Measurements from ENCODE around the gene SPRED2. TPM values are rescaled to one million over a fixed set of nuclear protein-coding genes. Genes with fewer than 3 reads are reported as not detected.

SPRED2 gene
- total and polyA plus RNA-seq, 4 donors, result 10.6 to 38.7 (median 23.8) TPM

DNA sequence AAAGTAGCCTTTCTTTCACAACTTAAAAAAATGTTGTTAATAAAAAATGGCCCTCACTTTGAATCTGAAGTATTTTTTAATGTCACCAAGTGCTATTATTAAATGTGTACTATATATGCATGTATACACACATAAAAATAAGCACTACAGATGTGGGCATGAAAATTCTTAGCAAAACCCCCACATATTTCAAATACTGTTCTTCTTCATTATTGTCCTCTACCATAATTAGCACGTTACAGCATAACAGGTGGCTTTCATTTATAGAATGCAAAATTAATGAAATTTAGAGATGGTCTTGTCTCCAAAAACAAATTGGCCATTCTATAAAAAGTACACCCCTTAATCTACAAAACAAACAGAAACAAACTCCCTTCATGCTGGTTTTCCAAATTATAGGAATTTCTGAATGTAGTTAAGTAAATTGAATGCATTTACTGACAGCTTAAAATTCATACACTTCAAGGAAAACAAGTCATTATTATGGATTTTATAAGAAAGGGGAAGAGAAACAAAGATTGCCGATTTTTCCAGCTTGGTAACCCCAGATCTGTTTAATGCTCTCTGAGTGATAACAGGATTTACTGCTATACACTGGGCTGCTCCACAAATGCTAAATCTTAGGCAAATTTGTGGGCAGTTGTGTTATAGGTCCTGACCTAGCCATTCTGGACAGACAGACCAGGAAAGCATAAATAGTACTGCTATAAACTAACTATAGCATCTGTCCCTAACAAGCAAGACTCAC lies 67.2 kb downstream of the SPRED2 start:
- no peak for DNase-seq (ENCODE audit: low read depth in 4 of 6, low spot score in 6 of 6)
- H3K36me3 ChIP-seq (ENCODE audit: control insufficient read depth, insufficient read depth, low read length), result no peaks in the 10 kb centered on the region
- no peak overlapping the region for H3K27ac ChIP-seq (ENCODE audit: low read depth, low read length)
- H3K4me1 ChIP-seq (ENCODE audit: control insufficient read depth, insufficient read depth, low read length), result peaks cover 4% of the 10 kb centered on the region
- no peak overlapping the region for H3K4me3 ChIP-seq (ENCODE audit: low read depth, low read length)
- WGBS (ENCODE audit: insufficient coverage), result 60% methylated on average over 1 of the region's 2 CpGs
- no peaks in the 10 kb centered on the region for H3K27me3 ChIP-seq (ENCODE audit: control insufficient read depth, insufficient read depth, low read length)
- H3K9me3 ChIP-seq (ENCODE audit: control insufficient read depth, insufficient read depth, low read length), result no peaks in the 10 kb centered on the region

DNA sequence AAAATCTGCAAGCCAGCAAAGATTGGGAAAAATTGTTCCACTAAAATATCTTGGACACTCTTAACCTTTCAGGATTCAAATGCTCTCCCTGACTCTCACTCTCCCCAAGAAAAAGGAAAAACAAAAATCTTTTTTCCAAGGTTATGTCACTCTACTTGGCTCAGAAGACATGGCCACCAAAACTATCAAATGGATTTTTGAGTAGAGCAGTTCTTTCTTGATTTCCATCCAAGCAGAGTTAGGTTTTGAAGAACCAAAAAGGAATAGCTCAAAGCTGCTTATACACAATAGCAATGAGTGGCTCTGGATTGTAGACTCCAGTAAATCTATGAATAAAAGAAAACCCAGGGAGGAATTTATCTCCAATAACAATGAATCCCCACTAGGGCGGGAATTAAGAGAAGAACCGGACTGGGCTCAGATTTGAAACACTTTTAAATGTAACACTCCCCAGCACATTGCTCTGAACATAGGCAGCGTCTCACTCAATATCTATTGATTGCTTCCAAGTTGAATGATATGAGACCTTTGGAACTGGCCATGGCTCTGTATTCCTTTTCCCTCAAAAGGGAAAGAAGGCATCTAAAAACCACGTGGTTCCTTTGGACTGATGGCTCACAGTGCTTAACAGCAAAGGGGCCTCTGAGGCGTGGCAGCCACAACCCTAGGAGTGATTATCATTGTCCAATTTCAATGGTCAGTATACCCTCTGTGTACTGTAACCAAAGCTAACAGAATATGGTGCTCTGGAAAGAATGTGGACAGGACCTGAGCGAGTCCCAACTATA lies 68.3 kb downstream of the SPRED2 start:
- WGBS (ENCODE audit: insufficient coverage), result 67% methylated on average over 3 of the region's 6 CpGs
- Histone ChIP-seq H3K4me1 (ENCODE audit: control insufficient read depth, insufficient read depth, low read length) (peaks cover 4% of the 10 kb centered on the region), H3K9me3 (ENCODE audit: control insufficient read depth, insufficient read depth, low read length) (no peaks in the 10 kb centered on the region), H3K4me3 (ENCODE audit: low read depth, low read length) (no peak overlapping the region), H3K36me3 (ENCODE audit: control insufficient read depth, insufficient read depth, low read length) (no peaks in the 10 kb centered on the region), H3K27ac (ENCODE audit: low read depth, low read length) (no peak overlapping the region), H3K27me3 (ENCODE audit: control insufficient read depth, insufficient read depth, low read length) (no peaks in the 10 kb centered on the region)
- no peak for DNase-seq (ENCODE audit: low read depth in 4 of 6, low spot score in 6 of 6)

DNA sequence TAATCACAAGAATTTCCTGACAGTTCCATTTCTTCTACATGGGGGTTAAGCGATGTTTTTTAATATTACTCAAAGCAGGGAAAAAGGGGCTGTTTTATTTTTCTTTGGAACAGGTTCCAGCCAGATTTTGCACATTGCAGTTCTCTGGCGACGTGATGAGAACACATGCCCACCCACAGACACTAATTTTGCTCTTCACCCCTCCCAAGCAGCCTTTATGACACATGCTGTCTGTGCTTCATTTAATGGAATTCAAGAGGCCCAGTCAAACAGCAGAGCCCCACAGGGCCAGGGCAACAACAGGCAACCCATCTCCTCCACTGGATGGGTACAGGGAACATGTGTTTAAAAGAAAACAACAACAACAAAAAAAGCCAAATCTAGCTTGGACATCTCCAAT lies 70.8 kb downstream of the SPRED2 start:
- DNase-seq (ENCODE audit: low read depth in 4 of 6, low spot score in 6 of 6), result peak in 1 of 6 donors; percentile 33

DNA sequence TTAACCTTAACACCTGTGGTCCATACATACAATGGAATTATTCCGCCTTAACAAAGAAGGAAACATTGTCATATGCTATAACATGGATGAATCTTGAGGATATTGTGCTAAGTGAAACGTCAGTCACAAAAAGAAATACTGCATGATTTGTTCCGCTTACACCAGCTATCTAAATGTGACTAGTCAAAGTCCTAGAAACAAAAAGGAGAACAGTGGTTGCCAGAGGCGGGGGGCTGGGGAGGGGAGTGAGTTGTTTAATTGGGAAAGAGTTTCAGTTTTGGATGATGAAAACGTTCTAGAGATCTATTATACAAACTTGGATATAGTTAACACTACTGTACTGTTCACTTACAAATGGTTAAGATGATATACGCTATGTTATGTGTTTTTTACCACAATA lies 72.0 kb downstream of the SPRED2 start:
- H3K27me3 ChIP-seq (ENCODE audit: control insufficient read depth, insufficient read depth, low read length), result no peaks in the 10 kb centered on the region
- H3K9me3 ChIP-seq (ENCODE audit: control insufficient read depth, insufficient read depth, low read length), result no peaks in the 10 kb centered on the region
- no peak overlapping the region for H3K27ac ChIP-seq (ENCODE audit: low read depth, low read length)
- no peak for DNase-seq (ENCODE audit: low read depth in 4 of 6, low spot score in 6 of 6)
- no CpG with 5 or more reads among the region's 6 CpGs for WGBS (ENCODE audit: insufficient coverage)
- peaks cover 4% of the 10 kb centered on the region for H3K4me1 ChIP-seq (ENCODE audit: control insufficient read depth, insufficient read depth, low read length)
- H3K4me3 ChIP-seq (ENCODE audit: low read depth, low read length), result no peak overlapping the region
- no peaks in the 10 kb centered on the region for H3K36me3 ChIP-seq (ENCODE audit: control insufficient read depth, insufficient read depth, low read length)

More for the DNA sequence above, 70.8 kb downstream of the SPRED2 start:
- peaks cover 4% of the 10 kb centered on the region for H3K4me1 ChIP-seq (ENCODE audit: control insufficient read depth, insufficient read depth, low read length)
- H3K27ac ChIP-seq (ENCODE audit: low read depth, low read length), result no peak overlapping the region
- no peak overlapping the region for H3K4me3 ChIP-seq (ENCODE audit: low read depth, low read length)
- H3K27me3 ChIP-seq (ENCODE audit: control insufficient read depth, insufficient read depth, low read length), result no peaks in the 10 kb centered on the region
- 50% methylated on average over 2 of the region's 3 CpGs for WGBS (ENCODE audit: insufficient coverage)
- H3K36me3 ChIP-seq (ENCODE audit: control insufficient read depth, insufficient read depth, low read length), result no peaks in the 10 kb centered on the region
- H3K9me3 ChIP-seq (ENCODE audit: control insufficient read depth, insufficient read depth, low read length), result no peaks in the 10 kb centered on the region

DNA sequence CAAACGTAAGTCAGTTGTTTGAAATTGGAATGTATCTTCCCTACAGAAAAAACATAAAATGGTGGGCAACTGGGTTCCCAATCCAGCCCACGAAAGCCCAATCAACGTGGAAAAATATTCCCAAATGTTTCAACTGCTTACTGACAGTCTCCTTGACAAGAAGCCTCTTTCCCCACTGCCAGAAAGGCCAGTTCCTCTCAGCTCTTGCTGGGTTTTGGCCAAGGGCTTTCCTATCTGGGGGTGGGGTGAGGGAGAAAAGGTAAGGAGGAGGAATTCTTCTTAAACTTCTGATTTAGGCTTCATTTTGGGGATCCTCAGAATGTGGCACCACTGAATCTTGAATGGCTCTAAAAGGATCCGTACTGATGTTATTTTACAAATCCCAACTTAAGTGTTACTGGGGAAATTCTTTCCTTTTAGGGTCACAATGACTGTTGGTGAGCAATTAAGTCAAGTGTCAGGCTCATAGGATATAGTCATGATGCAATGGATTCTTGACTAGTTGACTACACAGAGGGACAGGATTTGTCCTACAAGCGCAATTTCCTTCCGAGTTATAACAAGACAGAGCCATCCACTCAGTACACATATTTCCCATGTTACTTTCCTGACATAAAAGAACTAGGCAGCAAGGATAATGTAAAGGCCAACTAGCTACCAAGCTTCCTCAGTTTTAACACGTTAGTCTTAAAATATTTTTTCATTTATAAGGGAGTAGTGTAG lies 73.6 kb downstream of the SPRED2 start:
- no peaks in the 10 kb centered on the region for H3K27me3 ChIP-seq (ENCODE audit: control insufficient read depth, insufficient read depth, low read length)
- H3K4me3 ChIP-seq (ENCODE audit: low read depth, low read length), result no peak overlapping the region
- no peaks in the 10 kb centered on the region for H3K36me3 ChIP-seq (ENCODE audit: control insufficient read depth, insufficient read depth, low read length)
- peaks cover 4% of the 10 kb centered on the region for H3K4me1 ChIP-seq (ENCODE audit: control insufficient read depth, insufficient read depth, low read length)
- H3K27ac ChIP-seq (ENCODE audit: low read depth, low read length), result no peak overlapping the region
- DNase-seq (ENCODE audit: low read depth in 4 of 6, low spot score in 6 of 6), result no peak
- H3K9me3 ChIP-seq (ENCODE audit: control insufficient read depth, insufficient read depth, low read length), result no peaks in the 10 kb centered on the region
- WGBS (ENCODE audit: insufficient coverage), result no CpG with 5 or more reads among the region's 7 CpGs

DNA sequence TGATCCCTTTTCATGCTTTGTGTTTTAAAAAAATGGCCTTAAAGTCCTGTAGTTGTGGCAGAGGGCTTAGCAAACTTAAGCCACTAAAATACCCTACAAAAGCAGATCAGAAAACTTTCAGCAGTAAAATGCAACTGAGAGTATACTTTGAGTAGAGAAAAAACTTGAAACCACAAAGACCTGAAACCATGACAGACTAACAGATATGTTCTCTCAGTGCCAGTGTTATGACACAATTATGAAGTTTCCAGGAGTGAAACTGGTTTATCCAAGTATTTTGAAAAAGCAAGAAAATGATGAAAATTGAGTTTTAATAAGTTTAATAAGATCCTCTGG lies 74.5 kb downstream of the SPRED2 start:
- H3K27ac ChIP-seq (ENCODE audit: low read depth, low read length), result no peak overlapping the region
- H3K4me1 ChIP-seq (ENCODE audit: control insufficient read depth, insufficient read depth, low read length), result peaks cover 4% of the 10 kb centered on the region
- DNase-seq (ENCODE audit: low read depth in 4 of 6, low spot score in 6 of 6), result no peak
- no peaks in the 10 kb centered on the region for H3K9me3 ChIP-seq (ENCODE audit: control insufficient read depth, insufficient read depth, low read length)
- no peaks in the 10 kb centered on the region for H3K27me3 ChIP-seq (ENCODE audit: control insufficient read depth, insufficient read depth, low read length)
- H3K4me3 ChIP-seq (ENCODE audit: low read depth, low read length), result no peak overlapping the region
- H3K36me3 ChIP-seq (ENCODE audit: control insufficient read depth, insufficient read depth, low read length), result no peaks in the 10 kb centered on the region

DNA sequence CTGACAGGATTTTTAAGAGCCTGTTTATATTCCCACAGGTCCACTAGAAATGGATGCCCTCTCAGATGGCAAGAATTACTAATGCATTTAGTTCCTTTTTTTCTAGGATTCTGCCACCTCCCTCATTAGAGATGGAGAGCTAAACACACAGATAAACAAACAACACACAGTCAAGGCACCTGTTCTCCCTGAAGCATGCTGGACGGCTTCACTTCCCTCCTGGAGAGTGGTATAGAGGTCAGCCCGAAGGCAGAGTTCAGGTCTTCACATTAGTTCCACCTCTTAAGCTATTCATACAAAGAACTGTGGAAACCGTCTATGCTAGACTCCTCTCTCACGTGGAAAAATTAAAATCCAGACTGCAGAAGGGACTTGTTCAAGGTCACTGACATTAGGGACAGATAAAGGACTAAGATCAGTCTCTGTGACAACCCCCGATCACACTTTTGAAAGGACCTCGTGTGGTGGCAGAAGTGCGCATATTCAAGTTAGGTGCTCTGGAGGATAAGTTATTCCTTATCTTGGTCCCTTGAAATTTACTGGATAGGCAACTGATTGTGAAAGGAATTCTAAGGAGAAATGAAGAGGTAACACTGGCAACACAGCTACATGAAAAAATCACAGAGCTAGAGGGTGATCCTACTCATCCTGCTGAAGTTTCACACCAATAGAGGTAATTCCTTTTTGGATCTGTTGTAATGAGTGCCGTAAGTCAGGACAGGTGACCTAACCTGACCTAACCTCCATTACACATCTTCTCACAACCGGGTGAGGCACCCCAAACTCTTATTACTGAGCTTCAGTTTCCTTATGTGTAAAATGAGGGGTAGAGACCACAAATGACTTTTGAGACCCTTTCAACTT lies 75.1 kb downstream of the SPRED2 start:
- Histone ChIP-seq H3K9me3 (ENCODE audit: control insufficient read depth, insufficient read depth, low read length) (no peaks in the 10 kb centered on the region), H3K4me1 (ENCODE audit: control insufficient read depth, insufficient read depth, low read length) (peaks cover 4% of the 10 kb centered on the region), H3K4me3 (ENCODE audit: low read depth, low read length) (no peak overlapping the region), H3K36me3 (ENCODE audit: control insufficient read depth, insufficient read depth, low read length) (no peaks in the 10 kb centered on the region), H3K27me3 (ENCODE audit: control insufficient read depth, insufficient read depth, low read length) (no peaks in the 10 kb centered on the region), H3K27ac (ENCODE audit: low read depth, low read length) (no peak overlapping the region)
- WGBS (ENCODE audit: insufficient coverage), result 53% methylated on average over 3 of the region's 9 CpGs
- DNase-seq (ENCODE audit: low read depth in 4 of 6, low spot score in 6 of 6), result no peak

DNA sequence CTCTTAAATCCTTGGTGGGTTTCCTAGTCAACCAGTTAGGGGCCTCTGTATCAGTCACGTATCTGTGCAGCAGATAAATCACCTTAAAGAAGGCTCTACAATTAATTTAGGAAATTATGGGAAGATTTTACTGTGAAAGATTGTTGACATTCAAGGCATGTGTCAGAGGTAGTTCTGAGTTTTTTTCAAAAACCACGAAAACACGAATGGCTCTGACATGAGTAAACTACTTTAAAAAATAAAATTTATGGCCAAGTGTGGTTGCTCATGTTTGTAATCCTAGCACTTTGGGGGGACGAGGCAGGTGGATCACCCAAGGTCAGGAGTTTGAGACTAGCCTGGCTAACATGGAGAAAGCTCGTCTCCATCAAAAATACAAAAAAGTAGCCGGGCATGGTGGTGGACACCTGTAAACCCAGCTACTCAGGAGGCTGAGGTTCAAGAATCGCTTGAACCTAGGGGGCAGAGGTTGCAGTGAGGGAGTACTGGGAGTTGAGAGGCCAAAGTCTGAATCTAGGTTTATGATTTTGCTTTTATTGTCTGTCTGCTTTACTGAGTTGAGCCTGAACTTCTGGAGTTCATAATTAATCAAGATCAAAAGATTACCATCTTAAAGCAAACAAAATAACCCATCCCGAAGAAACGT lies 77.1 kb downstream of the SPRED2 start:
- DNase-seq (ENCODE audit: low read depth in 4 of 6, low spot score in 6 of 6), result no peak
- Histone ChIP-seq H3K27me3 (ENCODE audit: control insufficient read depth, insufficient read depth, low read length) (no peaks in the 10 kb centered on the region), H3K4me1 (ENCODE audit: control insufficient read depth, insufficient read depth, low read length) (peaks cover 5% of the 10 kb centered on the region), H3K4me3 (ENCODE audit: low read depth, low read length) (no peak overlapping the region), H3K36me3 (ENCODE audit: control insufficient read depth, insufficient read depth, low read length) (no peaks in the 10 kb centered on the region), H3K9me3 (ENCODE audit: control insufficient read depth, insufficient read depth, low read length) (no peaks in the 10 kb centered on the region), H3K27ac (ENCODE audit: low read depth, low read length) (no peak overlapping the region)
- 91% methylated on average over 5 of the region's 9 CpGs for WGBS (ENCODE audit: insufficient coverage)

DNA sequence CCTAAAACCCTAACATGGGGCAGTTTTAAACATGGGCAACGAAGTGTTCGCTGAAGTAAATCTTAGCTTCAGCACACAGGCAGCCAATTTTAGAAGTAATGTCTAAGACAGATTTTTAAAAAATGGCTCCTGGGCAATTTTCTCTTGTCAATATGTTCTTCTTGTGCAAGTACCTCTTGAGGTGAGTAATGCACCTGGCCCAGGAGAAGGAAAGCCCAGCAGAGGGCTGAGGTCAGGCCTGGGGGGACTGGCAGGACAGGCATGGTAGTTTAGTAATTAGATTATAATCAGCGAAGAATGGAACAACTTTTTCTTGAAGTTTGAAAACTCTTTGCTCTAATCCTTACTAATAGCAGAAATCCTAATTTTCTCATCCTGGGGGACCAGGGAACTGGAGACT lies 77.6 kb downstream of the SPRED2 start:
- no peaks in the 10 kb centered on the region for H3K27me3 ChIP-seq (ENCODE audit: control insufficient read depth, insufficient read depth, low read length)
- H3K4me3 ChIP-seq (ENCODE audit: low read depth, low read length), result no peak overlapping the region
- H3K36me3 ChIP-seq (ENCODE audit: control insufficient read depth, insufficient read depth, low read length), result no peaks in the 10 kb centered on the region
- H3K4me1 ChIP-seq (ENCODE audit: control insufficient read depth, insufficient read depth, low read length), result peaks cover 7% of the 10 kb centered on the region
- no peak for DNase-seq (ENCODE audit: low read depth in 4 of 6, low spot score in 6 of 6)
- 100% methylated on average over 2 of the region's 3 CpGs for WGBS (ENCODE audit: insufficient coverage)
- no peaks in the 10 kb centered on the region for H3K9me3 ChIP-seq (ENCODE audit: control insufficient read depth, insufficient read depth, low read length)
- H3K27ac ChIP-seq (ENCODE audit: low read depth, low read length), result no peak overlapping the region
